ENCODE measurements around the gene TNIP2.
A peak's percentile ranks its signal among the peaks of the same experiment; 100 is the strongest.

TNIP2 gene

GRCh38 chr4:2755821-2756690 lies at the start of gene TNIP2:
Gene TNIP2, minus strand, starts transcription at chr4:2756336. Its CDS starts 47 bp downstream, at chr4:2756289.
- DNase-seq: peak; percentile 86

- no peak for DNase-seq
These were observed 48.9 kb upstream of the TNIP2 start for GRCh38 chr4:2804973-2805501.

- DNase-seq: no peak
These were observed 48.4 kb upstream of the TNIP2 start for GRCh38 chr4:2804449-2804972.

GRCh38 chr4:2803624-2804448 lies 47.7 kb upstream of the TNIP2 start:
- no peak for DNase-seq

GRCh38 chr4:2802618-2803531 lies 46.7 kb upstream of the TNIP2 start:
- DNase-seq: no peak

- no peak for DNase-seq
These were observed 44.8 kb upstream of the TNIP2 start for GRCh38 chr4:2800691-2801596.

GRCh38 chr4:2799971-2800690 lies 44.0 kb upstream of the TNIP2 start:
- DNase-seq: no peak

- DNase-seq: peak; percentile 25
These were observed 43.2 kb upstream of the TNIP2 start for GRCh38 chr4:2799224-2799911.

GRCh38 chr4:2798399-2799223 lies 42.5 kb upstream of the TNIP2 start:
- peak; percentile 58 for DNase-seq

- peak; percentile 50 for DNase-seq
These were observed 41.6 kb upstream of the TNIP2 start for GRCh38 chr4:2797545-2798305.

- no peak for DNase-seq
These were observed 40.9 kb upstream of the TNIP2 start for GRCh38 chr4:2796849-2797544.

- DNase-seq: no peak
These were observed 40.0 kb upstream of the TNIP2 start for GRCh38 chr4:2795893-2796848.

GRCh38 chr4:2795300-2795892 lies 39.3 kb upstream of the TNIP2 start:
- no peak for DNase-seq

- DNase-seq: peak; percentile 8
These were observed 38.6 kb upstream of the TNIP2 start for GRCh38 chr4:2794486-2795299.

Measured in CD4-positive, alpha-beta T cell treated with Interleukin-17A for 4 hours (primary cell).